ENCODE results near the gene CTNNA2.

Gene CTNNA2

GRCh38 chr2:79734518-79734917 lies 221.7 kb downstream of the CTNNA2 start:
- TF ChIP-seq CTCF (IDR thresholded peaks at IDR 0.05; ENCODE audit: borderline replicate concordance, insufficient read depth, low read depth, low read length), result no peak
- H3K4me3 ChIP-seq (ENCODE audit: low read depth, low read length), result no peak overlapping the region

GRCh38 chr2:79740879-79741443 lies 228.1 kb downstream of the CTNNA2 start:
- no peak overlapping the region for H3K4me3 ChIP-seq (ENCODE audit: low read depth, low read length)
- no peak for TF ChIP-seq CTCF (IDR thresholded peaks at IDR 0.05; ENCODE audit: borderline replicate concordance, insufficient read depth, low read depth, low read length)

GRCh38 chr2:79750321-79750720 lies 237.5 kb downstream of the CTNNA2 start:
- TF ChIP-seq CTCF (IDR thresholded peaks at IDR 0.05; ENCODE audit: borderline replicate concordance, insufficient read depth, low read depth, low read length), result no peak
- no peak overlapping the region for H3K4me3 ChIP-seq (ENCODE audit: low read depth, low read length)

GRCh38 chr2:79757526-79757925 lies 244.7 kb downstream of the CTNNA2 start:
- no peak for TF ChIP-seq CTCF (IDR thresholded peaks at IDR 0.05; ENCODE audit: borderline replicate concordance, insufficient read depth, low read depth, low read length)

GRCh38 chr2:79758042-79758441 lies 245.2 kb downstream of the CTNNA2 start:
- no peak overlapping the region for H3K4me3 ChIP-seq (ENCODE audit: low read depth, low read length)
- no peak for TF ChIP-seq CTCF (IDR thresholded peaks at IDR 0.05; ENCODE audit: borderline replicate concordance, insufficient read depth, low read depth, low read length)

More at GRCh38 chr2:79757526-79757925, 244.7 kb downstream of the CTNNA2 start:
- no peak overlapping the region for H3K4me3 ChIP-seq (ENCODE audit: low read depth, low read length)

GRCh38 chr2:79758749-79759282 lies 246.0 kb downstream of the CTNNA2 start:
- no peak overlapping the region for H3K4me3 ChIP-seq (ENCODE audit: low read depth, low read length)
- TF ChIP-seq CTCF (IDR thresholded peaks at IDR 0.05; ENCODE audit: borderline replicate concordance, insufficient read depth, low read depth, low read length), result no peak

GRCh38 chr2:79770926-79771325 lies 258.1 kb downstream of the CTNNA2 start:
- no peak for TF ChIP-seq CTCF (IDR thresholded peaks at IDR 0.05; ENCODE audit: borderline replicate concordance, insufficient read depth, low read depth, low read length)
- H3K4me3 ChIP-seq (ENCODE audit: low read depth, low read length), result no peak overlapping the region
